ENCODE measurements around the gene HTT-AS. TPM values are rescaled to one million over a fixed set of nuclear protein-coding genes. Genes with fewer than 3 reads are reported as not detected.

HTT-AS gene
- total and polyA plus RNA-seq, 2 of the 13 experiments (the other 11 are each of a cell fraction or from before 2014, with no cell fraction given), result not detected

DNA sequence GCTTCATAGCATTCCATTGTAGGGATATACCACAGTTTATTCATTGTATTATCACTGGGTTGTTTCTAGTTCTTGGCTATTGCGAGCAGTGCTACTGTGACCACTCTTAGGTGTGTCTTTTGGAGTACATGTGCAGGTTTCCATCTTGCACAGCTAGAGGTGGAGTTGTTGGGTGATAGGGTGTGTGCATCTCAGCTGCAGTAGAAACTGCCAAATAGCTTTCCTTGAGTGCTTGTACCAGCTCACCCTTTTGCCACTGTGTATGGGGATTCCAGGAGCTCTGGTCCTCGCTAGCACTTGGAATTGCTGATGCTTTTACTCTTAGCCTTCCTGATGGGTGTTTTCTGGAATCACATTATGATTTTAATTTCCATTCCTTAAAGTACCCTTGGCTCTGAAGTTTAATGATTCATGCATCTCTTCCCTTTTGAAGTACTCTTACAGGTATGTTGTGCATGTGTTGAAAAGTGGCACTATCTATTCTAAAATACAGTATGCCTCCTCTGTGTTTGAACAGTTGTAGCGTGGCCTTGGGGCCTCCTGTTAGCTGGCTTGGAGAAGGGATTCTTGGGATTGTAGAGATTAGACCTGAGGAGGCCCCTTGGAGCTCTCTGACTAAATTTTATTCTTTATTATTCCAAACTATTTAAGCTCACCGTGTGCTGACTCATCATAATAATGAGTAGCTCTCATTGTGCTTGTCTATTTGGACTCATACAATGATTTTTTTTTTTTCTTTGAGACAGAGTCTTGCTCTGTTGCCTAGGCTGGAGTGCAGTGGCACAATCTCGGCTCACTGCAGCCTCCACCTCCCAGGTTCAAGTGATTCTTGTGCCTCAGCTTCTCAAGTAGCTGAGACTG, 38.5 kb upstream of the HTT-AS start:
- ATAC-seq, result no peak

More for the DNA sequence above, 38.5 kb upstream of the HTT-AS start:
- no peak overlapping the region for H3K4me2 ChIP-seq (ENCODE audit: low read depth, low read length)
- FAIRE-seq (no peak), DNase-seq (ENCODE audit: low spot score) (peak; percentile 2)
- H3K27ac ChIP-seq (ENCODE audit: extremely low read length, insufficient read depth, low read length), result no peak overlapping the region
- H3K27me3 ChIP-seq (ENCODE audit: control insufficient read depth in 1 of 2, insufficient read depth in 2 of 2, low read length in 2 of 2), result no peaks in the 10 kb centered on the region
- intact Hi-C loops (cut with micrococcal nuclease; ENCODE audit: unreplicated experiment) (no loop called here), in situ Hi-C loops (cut with HindIII; ENCODE audit: extremely low pct_ligation_motif_present, low pct_unique_long_range_greater_than_20kb) (no loop called here)
- ChIA-PET CTCF (ENCODE audit: low intra/inter-chr PET ratio, low total read pairs) (no interaction called here), POLR2A (no interaction called here)
- no peaks in the 10 kb centered on the region for H3K9me3 ChIP-seq (ENCODE audit: low read length)
- H3K36me3 ChIP-seq (replicated peaks in 1 of 2; ENCODE audit: control insufficient read depth in 1 of 2, insufficient read depth in 2 of 2, low read length in 2 of 2), result peaks cover 29 to 86% of the 10 kb centered on the region in 2 experiments
- BruUV-seq (replicated peaks), result no TSS peak
- no peak overlapping the region for H3K9ac ChIP-seq (ENCODE audit: insufficient read depth, low read depth, low read length)
- H2AFZ ChIP-seq (ENCODE audit: low read length), result no peak overlapping the region
- H4K20me1 ChIP-seq (ENCODE audit: insufficient read depth, low read length), result no peaks in the 10 kb centered on the region
- TF ChIP-seq JUN (CRISPR knock-in tag; IDR thresholded peaks at IDR 0.05), result no peak
- TF ChIP-seq MAFF (IDR thresholded peaks at IDR 0.05; ENCODE audit: low read depth, low read length), result peak; percentile 93
- TF ChIP-seq, protein P1, sequence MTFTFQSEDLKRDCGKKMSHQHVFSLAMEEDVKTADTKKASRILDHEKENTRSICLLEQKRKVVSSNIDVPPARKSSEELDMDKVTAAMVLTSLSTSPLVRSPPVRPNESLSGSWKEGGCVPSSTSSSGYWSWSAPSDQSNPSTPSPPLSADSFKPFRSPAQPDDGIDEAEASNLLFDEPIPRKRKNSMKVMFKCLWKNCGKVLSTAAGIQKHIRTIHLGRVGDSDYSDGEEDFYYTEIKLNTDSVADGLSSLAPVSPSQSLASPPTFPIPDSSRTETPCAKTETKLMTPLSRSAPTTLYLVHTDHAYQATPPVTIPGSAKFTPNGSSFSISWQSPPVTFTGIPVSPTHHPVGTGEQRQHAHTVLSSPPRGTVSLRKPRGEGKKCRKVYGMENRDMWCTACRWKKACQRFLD (CRISPR knock-in tag; IDR thresholded peaks at IDR 0.05; ENCODE audit: borderline replicate concordance), result no peak
- TF ChIP-seq ZNF7 (CRISPR knock-in tag; IDR thresholded peaks at IDR 0.05), result 0 out of 2 replicates have a peak, but pooled peaks have one; percentile 35
- TF ChIP-seq HIVEP1 (CRISPR knock-in tag; IDR thresholded peaks at IDR 0.05), result no peak
- TF ChIP-seq, protein P2, sequence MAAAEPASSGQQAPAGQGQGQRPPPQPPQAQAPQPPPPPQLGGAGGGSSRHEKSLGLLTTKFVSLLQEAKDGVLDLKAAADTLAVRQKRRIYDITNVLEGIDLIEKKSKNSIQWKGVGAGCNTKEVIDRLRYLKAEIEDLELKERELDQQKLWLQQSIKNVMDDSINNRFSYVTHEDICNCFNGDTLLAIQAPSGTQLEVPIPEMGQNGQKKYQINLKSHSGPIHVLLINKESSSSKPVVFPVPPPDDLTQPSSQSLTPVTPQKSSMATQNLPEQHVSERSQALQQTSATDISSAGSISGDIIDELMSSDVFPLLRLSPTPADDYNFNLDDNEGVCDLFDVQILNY (CRISPR knock-in tag; conservative IDR thresholded peaks at IDR 0.05), result no peak
- TF ChIP-seq MAFK (conservative IDR thresholded peaks at IDR 0.05 in 1 of 2, IDR thresholded peaks at IDR 0.05 in 1 of 2; ENCODE audit: low read length in 2 of 2), result peak; percentile 93 to 95
- TF ChIP-seq ZNF260 (CRISPR knock-in tag; IDR thresholded peaks at IDR 0.05; ENCODE audit: borderline replicate concordance, low read depth), result no peak
- no peak for TF ChIP-seq SMC3 (IDR thresholded peaks at IDR 0.05; ENCODE audit: low read length)
- no peak for TF ChIP-seq CHD4 (IDR thresholded peaks at IDR 0.05; ENCODE audit: borderline replicate concordance, low read length)
- H3K4me3 ChIP-seq (replicated peaks in 1 of 3; ENCODE audit: insufficient read depth in 1 of 3, low read depth in 2 of 3, low read length in 3 of 3), result no peak overlapping the region
- H3K79me2 ChIP-seq (ENCODE audit: insufficient read depth, low read length), result no peaks in the 10 kb centered on the region
- WGBS (ENCODE audit: low lambda C conversion rate), result 87% methylated on average over 5 of the region's 5 CpGs
- H3K4me1 ChIP-seq (ENCODE audit: insufficient read depth, low read length), result peaks cover 10% of the 10 kb centered on the region; the same call in 1 of the 2 replicates
